HCT116 (cell line): ENCODE data around the gene PRDM7. TPM values are rescaled to one million over a fixed set of nuclear protein-coding genes. Genes with fewer than 3 reads are reported as not detected.

ENCODE experiments used
- ATAC-seq: fragments of 200-7000 bp; cut with Tn5 transposase; 2 replicates; pipeline ENCODE4 v1.9.1; 2020; ENCODE audit warnings: mild to moderate bottlenecking, moderate library complexity
- BruUV-seq: library from RNA; stranded (reverse); fragments of 400-500 nt; replicated peaks from 2 replicates; lab custom pipeline; 2021; lab: Mats Ljungman, UMichigan
- CTCF ChIA-PET: fragments of 300-600 bp; sonication (Branson Sonifier 250); formaldehyde crosslinking; loops from one replicate; lab custom pipeline; 2021; ENCODE audit warnings: antibody characterized with exemption; lab: Charles Lee
- POLR2A ChIA-PET: fragments of 300-600, 350-600 bp; sonication (Branson Sonifier 250); formaldehyde crosslinking; loops from one replicate; lab custom pipeline; 2021; ENCODE audit warnings: antibody characterized with exemption; lab: Charles Lee
- RAD21 ChIA-PET, 2 experiments: fragments of 300-600 bp; sonication (Branson Sonifier 250); formaldehyde crosslinking; loops; one replicate each; lab custom pipeline; 2023; ENCODE audit warnings: low total read pairs in 2 of 2; ENCODE audit not compliant: uncharacterized antibody in 2 of 2, unreplicated experiment in 2 of 2, low non-redundant PET in 1 of 2; lab: Charles Lee
- DNase-seq: peaks from one replicate; pipeline ENCODE4 v3.0.0-alpha.2; 2010; ENCODE audit warnings: low read depth, low spot score
- H2AFZ ChIP-seq: fragments of 200-600 bp; shearing (Covaris generic), sonication (generic); 2 replicates; pipeline ENCODE4 v1.6.1; 2017; ENCODE audit warnings: low read depth, mixed run types, mixed read lengths, antibody characterized with exemption, low read length; ENCODE audit not compliant: poor library complexity, severe bottlenecking
- H3K27ac ChIP-seq: 2 replicates; pipeline ENCODE4 v1.5.1; 2012; ENCODE audit warnings: low read depth, low read length
- H3K27me3 ChIP-seq: fragments of 200-600 bp; sonication (generic); 2 replicates; pipeline ENCODE4 v1.6.1; 2016; ENCODE audit warnings: mixed run types, low read length, mixed read lengths; ENCODE audit not compliant: insufficient read depth
- H3K36me3 ChIP-seq, 2 experiments: fragments of 200-500 bp in 1 of 2; fragments of 200-600 bp in 1 of 2; sonication (Bioruptor generic) in 1 of 2; sonication (generic) in 1 of 2; 2 replicates each; pipeline versions ENCODE4 v1.5.1 to v1.6.1; 2014 to 2016; ENCODE audit warnings: low read length in 2 of 2, inconsistent platforms in 1 of 2, mixed read lengths in 1 of 2, mixed run types in 1 of 2; ENCODE audit not compliant: insufficient read depth in 2 of 2, control insufficient read depth in 1 of 2
- H3K4me1 ChIP-seq, 2 experiments: fragments of 200-600 bp in 1 of 2; sonication (generic) in 1 of 2; 2 replicates each; pipeline versions ENCODE4 v1.5.1 to v1.6.1; 2012 to 2017; ENCODE audit warnings: low read length in 2 of 2, inconsistent platforms in 1 of 2, mild to moderate bottlenecking in 1 of 2, mixed read lengths in 1 of 2, mixed run types in 1 of 2, moderate library complexity in 1 of 2; ENCODE audit not compliant: insufficient read depth in 2 of 2, control insufficient read depth in 1 of 2
- H3K4me2 ChIP-seq: fragments of 200-600 bp; sonication (generic); 2 replicates; pipeline ENCODE4 v1.6.1; 2017; ENCODE audit warnings: mixed run types, low read length, mixed read lengths
- H3K4me3 ChIP-seq, 2 experiments: fragments of 200-600 bp in 1 of 2; sonication (generic) in 1 of 2; replicated peaks in 1 of 2; 2 replicates each; pipeline ENCODE4 v1.5.1; 2011 to 2016; ENCODE audit warnings: low read length in 2 of 2, control low read depth in 1 of 2, low read depth in 1 of 2, mild to moderate bottlenecking in 1 of 2, mixed read lengths in 1 of 2, mixed run types in 1 of 2
- H3K79me2 ChIP-seq: fragments of 200-600 bp; sonication (generic); 2 replicates; pipeline ENCODE4 v1.6.1; 2017; ENCODE audit warnings: mild to moderate bottlenecking, mixed run types, low read length, moderate library complexity, mixed read lengths; ENCODE audit not compliant: insufficient read depth
- H3K9ac ChIP-seq: fragments of 200-600 bp; sonication (generic); 2 replicates; pipeline ENCODE4 v1.6.1; 2016; ENCODE audit warnings: low read length, mixed read lengths
- H3K9me2 ChIP-seq: fragments of 200-600 bp; sonication (generic), shearing (Covaris generic); 2 replicates; pipeline ENCODE4 v1.6.1; 2017; ENCODE audit warnings: mixed run types, mild to moderate bottlenecking, moderate library complexity; ENCODE audit not compliant: insufficient read depth
- H3K9me3 ChIP-seq, 2 experiments: fragments of 200-500 bp in 1 of 2; fragments of 200-600 bp in 1 of 2; sonication (Bioruptor generic) in 1 of 2; sonication (generic) in 1 of 2; 2 replicates each; pipeline ENCODE4 v1.6.1; 2014 to 2017; ENCODE audit warnings: low read length in 2 of 2, mixed read lengths in 2 of 2, inconsistent platforms in 1 of 2, low read depth in 1 of 2, mild to moderate bottlenecking in 1 of 2, mixed run types in 1 of 2, moderate library complexity in 1 of 2; ENCODE audit not compliant: control insufficient read depth in 1 of 2, insufficient read depth in 1 of 2
- H4K20me1 ChIP-seq: fragments of 200-600 bp; sonication (generic), shearing (Covaris generic); 2 replicates; pipeline ENCODE4 v1.6.1; 2017; ENCODE audit warnings: mixed run types, mild to moderate bottlenecking, moderate library complexity; ENCODE audit not compliant: insufficient read depth
- ATF3 ChIP-seq: IDR thresholded peaks from 2 replicates; pipeline ENCODE4 v1.6.1; 2012
- CBX3 ChIP-seq: IDR thresholded peaks from 2 replicates; pipeline ENCODE4 v1.6.1; 2012; ENCODE audit warnings: low read depth
- CEBPB ChIP-seq: IDR thresholded peaks from 2 replicates; pipeline ENCODE4 v1.6.1; 2012; ENCODE audit warnings: low read depth
- ELF1 ChIP-seq: IDR thresholded peaks from 2 replicates; pipeline ENCODE4 v1.6.1; 2012; ENCODE audit warnings: low read depth, borderline replicate concordance
- EZH2 ChIP-seq: fragments of 200-600 bp; sonication (generic); IDR thresholded peaks from 2 replicates; pipeline ENCODE4 v1.6.1; 2017; ENCODE audit warnings: antibody characterized with exemption, mixed run types
- EZH2phosphoT487 ChIP-seq: fragments of 200-600 bp; IDR thresholded peaks from 2 replicates; pipeline ENCODE4 v1.6.1; 2018; ENCODE audit warnings: antibody characterized with exemption, borderline replicate concordance
- FOSL1 ChIP-seq: IDR thresholded peaks from 2 replicates; pipeline ENCODE4 v1.6.1; 2012; ENCODE audit warnings: low read depth
- JUND ChIP-seq: IDR thresholded peaks from 2 replicates; pipeline ENCODE4 v1.6.1; 2012
- MAX ChIP-seq: IDR thresholded peaks from 2 replicates; pipeline ENCODE4 v1.6.1; 2012
- POLR2AphosphoS5 ChIP-seq: IDR thresholded peaks from 2 replicates; pipeline ENCODE4 v1.6.1; 2011; ENCODE audit warnings: mild to moderate bottlenecking, low read depth, low read length, moderate library complexity
- RAD21 ChIP-seq: IDR thresholded peaks from 2 replicates; pipeline ENCODE4 v1.6.1; 2012; ENCODE audit warnings: low read depth, mild to moderate bottlenecking
- REST ChIP-seq: IDR thresholded peaks from 2 replicates; pipeline ENCODE4 v1.6.1; 2012; ENCODE audit warnings: low read depth
- SIN3A ChIP-seq: IDR thresholded peaks from 2 replicates; pipeline ENCODE4 v1.6.1; 2012; ENCODE audit warnings: low read depth
- SP1 ChIP-seq: IDR thresholded peaks from 2 replicates; pipeline ENCODE4 v1.6.1; 2012; ENCODE audit warnings: low read depth
- SRF ChIP-seq: IDR thresholded peaks from 2 replicates; pipeline ENCODE4 v1.6.1; 2012; ENCODE audit warnings: low read depth
- TCF7L2 ChIP-seq: IDR thresholded peaks from 2 replicates; pipeline ENCODE4 v1.7.0; 2011; ENCODE audit warnings: borderline replicate concordance, inconsistent platforms; ENCODE audit not compliant: insufficient read depth, insufficient read length; ENCODE audit errors: extremely low read depth
- YY1 ChIP-seq: IDR thresholded peaks from 2 replicates; pipeline ENCODE4 v1.6.1; 2011; ENCODE audit warnings: low read length, low read depth, moderate library complexity, mild to moderate bottlenecking; ENCODE audit not compliant: insufficient replicate concordance; ENCODE audit errors: extremely low read depth
- ZBTB33 ChIP-seq: IDR thresholded peaks from 2 replicates; pipeline ENCODE4 v1.6.1; 2011; ENCODE audit warnings: mild to moderate bottlenecking, low read length, moderate library complexity; ENCODE audit not compliant: insufficient replicate concordance; ENCODE audit errors: extremely low read depth
- ZFX ChIP-seq: fragments of 450-650 bp; IDR thresholded peaks from 2 replicates; pipeline ENCODE4 v1.6.1; 2017
- ZNF274 ChIP-seq: fragments of 200-500 bp; sonication (Bioruptor generic); IDR thresholded peaks from 2 replicates; pipeline ENCODE4 v1.6.1; 2014; ENCODE audit warnings: mild to moderate bottlenecking, low read depth, low read length, inconsistent platforms
- intact Hi-C: fragments of 100-400 bp; cut with micrococcal nuclease; formaldehyde crosslinking; loops from 2 replicates; pipeline ENCODE4 v1.10.0; 2022
- total RNA-seq: library from RNA; stranded (reverse); gene quantifications from one replicate; pipeline ENCODE4 v1.2.1, GENCODE V29; 2021; ENCODE audit not compliant: unreplicated experiment

Gene PRDM7
- total RNA-seq, 1 experiment from 2014 or later: 0.07 TPM

- BruUV-seq: no TSS peak
- Histone ChIP-seq H3K36me3 (no peaks in the 10 kb centered on the region), H3K9me2 (no peaks in the 10 kb centered on the region), H3K4me2 (peak overlapping the region; percentile 63)
- CTCF ChIA-PET: no interaction called here
- intact Hi-C loops: no loop called here
- no peak for TF ChIP-seq ZNF274
- TF ChIP-seq SIN3A: no peak
- no peak for TF ChIP-seq YY1
- no peak for TF ChIP-seq ATF3
- TF ChIP-seq TCF7L2: no peak
- TF ChIP-seq POLR2AphosphoS5: 0 out of 2 replicates have a peak, but pooled peaks have one; percentile 14
- TF ChIP-seq MAX: peak; percentile 42; the same call in 1 of the 2 replicates
- no peak for TF ChIP-seq ZBTB33
- no peak for TF ChIP-seq RAD21
- TF ChIP-seq REST: no peak
- no peak for TF ChIP-seq EZH2
- TF ChIP-seq SP1: peak; percentile 45; the same call in 1 of the 2 replicates
- TF ChIP-seq CBX3: no peak
- no peak for TF ChIP-seq ELF1
- TF ChIP-seq SRF: no peak
- no peak for TF ChIP-seq ZFX
- peak; percentile 53; the same call in 1 of the 2 replicates for TF ChIP-seq CEBPB
- TF ChIP-seq FOSL1: peak; percentile 82
- TF ChIP-seq JUND: peak; percentile 46; the same call in 1 of the 2 replicates
- no peak for TF ChIP-seq EZH2phosphoT487
- TF ChIP-seq, all 23 proteins: peak for 6
- POLR2A ChIA-PET: no interaction called here
- H2AFZ ChIP-seq: peak overlapping the region; percentile 73
- H3K4me3 ChIP-seq: peak overlapping the region in 1 of 2 experiments; percentile 5; a peak in 1 of 4 replicates
- H3K9me3 ChIP-seq: peaks cover 11 to 22% of the 10 kb centered on the region in 2 experiments; a peak in 2 of 4 replicates
- no peaks in the 10 kb centered on the region for H4K20me1 ChIP-seq
- RAD21 ChIA-PET: no interaction called here
- ATAC-seq: peak; percentile 84
- peak; percentile 28 for DNase-seq
- no peak overlapping the region for H3K27ac ChIP-seq
- H3K9ac ChIP-seq: 0 out of 2 replicates have a peak overlapping the region, but pooled peaks have one; percentile 13
- H3K79me2 ChIP-seq: no peaks in the 10 kb centered on the region
- peaks cover 0 to 20% of the 10 kb centered on the region in 2 experiments; a peak in 2 of 4 replicates for H3K4me1 ChIP-seq
- no peaks in the 10 kb centered on the region for H3K27me3 ChIP-seq
Measured at GRCh38 chr16:90057738-90058173, 19.4 kb downstream of the PRDM7 start.
